IMR-90 (cell line): Measurements from ENCODE around the gene KAZN. TPM values are rescaled to one million over a fixed set of nuclear protein-coding genes. Genes with fewer than 3 reads are reported as not detected.

Experiments
- ATAC-seq: fragments of 200-7000 bp; cut with Tn5 transposase; 2 replicates; pipeline ENCODE4 v1.9.1; 2020; ENCODE audit warnings: low read depth, mild to moderate bottlenecking, moderate library complexity
- BruUV-seq: library from RNA; stranded (reverse); fragments of 400-500 nt; replicated peaks from 2 replicates; lab custom pipeline; 2021; lab: Mats Ljungman, UMichigan
- CTCF ChIA-PET: fragments of 300-600 bp; formaldehyde crosslinking; extraction: SDS; loops from one replicate; lab custom pipeline; 2021; ENCODE audit warnings: antibody characterized with exemption; lab: Yijun Ruan, JAX
- POLR2A ChIA-PET: fragments of 300-600 bp; sonication (Branson Sonifier 250); formaldehyde crosslinking; loops from one replicate; lab custom pipeline; 2022; ENCODE audit warnings: antibody characterized with exemption; ENCODE audit not compliant: unreplicated experiment; lab: Charles Lee
- DNase-seq: peaks from one replicate; pipeline ENCODE4 v3.0.0; 2013
- H2AFZ ChIP-seq: replicated peaks from 2 replicates; pipeline ENCODE3; 2013; ENCODE audit warnings: low read length, mild to moderate bottlenecking; ENCODE audit not compliant: poor library complexity
- H2AK5ac ChIP-seq: 2 replicates; pipeline ENCODE4 v1.6.1; 2013; ENCODE audit warnings: low read depth, low read length, inconsistent platforms
- H2AK9ac ChIP-seq: replicated peaks from 2 replicates; pipeline ENCODE3; 2013; ENCODE audit warnings: mild to moderate bottlenecking, low read depth, low read length, moderate library complexity; ENCODE audit not compliant: poor library complexity
- H2BK120ac ChIP-seq: 2 replicates; pipeline ENCODE4 v1.6.1; 2013; ENCODE audit warnings: low read depth, low read length, inconsistent platforms
- H2BK15ac ChIP-seq: 3 replicates; pipeline ENCODE4 v1.6.1; 2013; ENCODE audit warnings: low read depth, low read length, inconsistent platforms
- H2BK20ac ChIP-seq: 2 replicates; pipeline ENCODE4 v1.6.1; 2013; ENCODE audit warnings: low read depth, mild to moderate bottlenecking, inconsistent platforms, low read length, moderate library complexity
- H2BK5ac ChIP-seq: 2 replicates; pipeline ENCODE4 v1.6.1; 2013; ENCODE audit warnings: mild to moderate bottlenecking, low read depth, low read length, inconsistent platforms; ENCODE audit not compliant: poor library complexity, severe bottlenecking
- H3K14ac ChIP-seq: replicated peaks from 2 replicates; pipeline ENCODE4 v1.6.1; 2013; ENCODE audit warnings: low read depth, low read length, inconsistent platforms
- H3K18ac ChIP-seq: 2 replicates; pipeline ENCODE4 v1.6.1; 2013; ENCODE audit warnings: low read depth, low read length, control low read depth
- H3K23ac ChIP-seq: 2 replicates; pipeline ENCODE4 v1.6.1; 2013; ENCODE audit warnings: low read depth, low read length, inconsistent platforms
- H3K27ac ChIP-seq: 2 replicates; pipeline ENCODE4 v1.5.1; 2013; ENCODE audit warnings: mild to moderate bottlenecking, control low read depth, low read length; ENCODE audit not compliant: insufficient read depth
- H3K27me3 ChIP-seq: 2 replicates; pipeline ENCODE4 v1.6.1; 2013; ENCODE audit warnings: low read length; ENCODE audit not compliant: control insufficient read depth, insufficient read depth
- H3K36me3 ChIP-seq: 2 replicates; pipeline ENCODE4 v1.6.1; 2013; ENCODE audit warnings: low read length, mixed read lengths; ENCODE audit not compliant: control insufficient read depth, insufficient read depth
- H3K4ac ChIP-seq: 2 replicates; pipeline ENCODE4 v1.6.1; 2013; ENCODE audit warnings: low read depth, low read length, inconsistent platforms
- H3K4me1 ChIP-seq: 2 replicates; pipeline ENCODE4 v1.6.1; 2013; ENCODE audit warnings: low read length, mixed read lengths; ENCODE audit not compliant: control insufficient read depth, insufficient read depth
- H3K4me2 ChIP-seq: 2 replicates; pipeline ENCODE4 v1.6.1; 2013; ENCODE audit warnings: low read depth, mild to moderate bottlenecking, control low read depth, low read length, moderate library complexity
- H3K4me3 ChIP-seq: 2 replicates; pipeline ENCODE4 v1.5.1; 2013; ENCODE audit warnings: low read depth, mild to moderate bottlenecking, control low read depth, low read length, moderate library complexity; ENCODE audit not compliant: insufficient read depth
- H3K56ac ChIP-seq: 2 replicates; pipeline ENCODE4 v1.6.1; 2013; ENCODE audit warnings: low read length, inconsistent platforms; ENCODE audit not compliant: insufficient read depth; ENCODE audit errors: extremely low read depth
- H3K79me1 ChIP-seq, 2 experiments: 2 replicates each; pipeline ENCODE4 v1.6.1; 2013; ENCODE audit warnings: low read length in 2 of 2, inconsistent platforms in 1 of 2, low read depth in 1 of 2
- H3K9ac ChIP-seq: 2 replicates; pipeline ENCODE4 v1.6.1; 2013; ENCODE audit warnings: low read depth, low read length, control low read depth
- H3K9me1 ChIP-seq: 2 replicates; pipeline ENCODE4 v1.6.1; 2013; ENCODE audit warnings: low read length, inconsistent platforms; ENCODE audit not compliant: insufficient read depth
- H3K9me3 ChIP-seq: 2 replicates; pipeline ENCODE4 v1.6.1; 2013; ENCODE audit warnings: low read length; ENCODE audit not compliant: control insufficient read depth, insufficient read depth
- H4K20me1 ChIP-seq: 2 replicates; pipeline ENCODE4 v1.6.1; 2013; ENCODE audit warnings: low read length, inconsistent platforms; ENCODE audit not compliant: insufficient read depth
- H4K5ac ChIP-seq: 2 replicates; pipeline ENCODE4 v1.6.1; 2013; ENCODE audit warnings: mild to moderate bottlenecking, low read depth, low read length, control low read depth
- H4K8ac ChIP-seq, 2 experiments: 2 replicates each; pipeline ENCODE4 v1.6.1; 2013; ENCODE audit warnings: low read depth in 2 of 2, low read length in 2 of 2, control low read depth in 1 of 2, inconsistent platforms in 1 of 2
- H4K91ac ChIP-seq: 2 replicates; pipeline ENCODE4 v1.6.1; 2013; ENCODE audit warnings: low read depth, low read length, inconsistent platforms; ENCODE audit not compliant: insufficient read depth
- BHLHE40 ChIP-seq: fragments of 150-350 bp; IDR thresholded peaks from 2 replicates; pipeline ENCODE4 v1.6.1; 2016; ENCODE audit warnings: mild to moderate bottlenecking, low read depth, low read length
- FOS ChIP-seq: fragments of 150-350 bp; IDR thresholded peaks from 2 replicates; pipeline ENCODE4 v1.6.1; 2016; ENCODE audit warnings: low read depth, low read length
- MAFK ChIP-seq: IDR thresholded peaks from 2 replicates; pipeline ENCODE4 v1.6.1; 2012; ENCODE audit warnings: low read depth, low read length, improper control_type of control experiment
- MAZ ChIP-seq: IDR thresholded peaks from 2 replicates; pipeline ENCODE4 v1.6.1; 2012; ENCODE audit warnings: low read depth, mild to moderate bottlenecking, low read length, improper control_type of control experiment, moderate library complexity, borderline replicate concordance
- MXI1 ChIP-seq: IDR thresholded peaks from 2 replicates; pipeline ENCODE4 v1.6.1; 2012; ENCODE audit warnings: low read depth, mild to moderate bottlenecking, low read length, moderate library complexity, borderline replicate concordance
- NFE2L2 ChIP-seq: fragments of 150-350 bp; IDR thresholded peaks from 2 replicates; pipeline ENCODE4 v1.6.1; 2016; ENCODE audit warnings: low read depth, mild to moderate bottlenecking, low read length
- POLR2A ChIP-seq: IDR thresholded peaks from 2 replicates; pipeline ENCODE4 v1.6.1; 2012; ENCODE audit warnings: mild to moderate bottlenecking, low read depth, low read length
- RCOR1 ChIP-seq: IDR thresholded peaks from 2 replicates; pipeline ENCODE4 v1.6.1; 2012; ENCODE audit warnings: mild to moderate bottlenecking, low read length, improper control_type of control experiment; ENCODE audit not compliant: insufficient replicate concordance
- RFX5 ChIP-seq: IDR thresholded peaks from 2 replicates; pipeline ENCODE4 v1.8.0; 2012; ENCODE audit warnings: low read depth, mild to moderate bottlenecking, low read length, moderate library complexity
- WGBS, 2 experiments: methylation state at CpG; one replicate each; pipeline versions ENCODE4 v1.1.5 to v1.1.7; 2013; ENCODE audit warnings: missing lambda C conversion rate in 2 of 2; ENCODE audit not compliant: insufficient read length in 1 of 2; ENCODE audit errors: extremely low coverage in 2 of 2; 5-methylcytosine and 5-hydroxymethylcytosine counted together
- dilution Hi-C: fragments of 300-500 bp; cut with HindIII; formaldehyde crosslinking; loops from one replicate; pipeline ENCODE4 v1.14.3; 2018; ENCODE audit warnings: low sequenced_read_pairs; ENCODE audit not compliant: unreplicated experiment
- in situ Hi-C: fragments of 300-500 bp; cut with MboI; formaldehyde crosslinking; loops from 3 replicates; pipeline ENCODE4 v1.14.3; 2019; ENCODE audit warnings: low sequenced_read_pairs, inconsistent platforms, mixed read lengths
- intact Hi-C: fragments of 100-400 bp; cut with micrococcal nuclease; formaldehyde crosslinking; loops from 2 replicates; pipeline ENCODE4 v1.10.0; 2022
- polyA plus RNA-seq, 3 experiments: library from polyadenylated mRNA; depleted of rRNA; stranded (reverse); fragments of >200 nt; gene quantifications; 2 replicates each; pipeline ENCODE4 v1.2.3, GENCODE V29; 2012; ENCODE audit warnings: low replicate concordance in 1 of 3
- total RNA-seq: library from RNA; depleted of rRNA; stranded (reverse); fragments of >200 nt; gene quantifications from 2 replicates; pipeline ENCODE4 v1.2.3, GENCODE V29; 2012
- TF ChIP-seq, protein P1 (sequence below): conservative IDR thresholded peaks from 2 replicates; pipeline ENCODE4 v1.5.1; 2012; ENCODE audit warnings: mild to moderate bottlenecking, low read depth, low read length, improper control_type of control experiment
- TF ChIP-seq, protein P2 (sequence below): fragments of 150-350 bp; IDR thresholded peaks from 2 replicates; pipeline ENCODE4 v1.6.1; 2016; ENCODE audit warnings: low read depth, mild to moderate bottlenecking, low read length, moderate library complexity, borderline replicate concordance
- TF ChIP-seq, protein P3 (sequence below): fragments of 150-350 bp; IDR thresholded peaks from 2 replicates; pipeline ENCODE4 v1.6.1; 2017; ENCODE audit warnings: mild to moderate bottlenecking, antibody characterized with exemption, low read length, low read depth

Gene KAZN
- total and polyA plus RNA-seq, 2 of the 4 experiments (the other 2 are of a cell fraction): 5.2 to 10.5 TPM

- H4K91ac ChIP-seq: no peak overlapping the region
- no peak overlapping the region for H2BK5ac ChIP-seq
- no peak overlapping the region for H3K14ac ChIP-seq
- no peak overlapping the region for H3K18ac ChIP-seq
- peaks cover 3% of the 10 kb centered on the region; the same call in 1 of the 2 replicates for H4K20me1 ChIP-seq
- ChIA-PET POLR2A (no interaction called here), CTCF (interaction anchor here (1.3 kb wide), 1 partner anchor 124 kb away, joined by 3 read pairs; no protein-coding TSS in a partner anchor)
- no peak overlapping the region for H2AK9ac ChIP-seq
- H2AFZ ChIP-seq: no peak overlapping the region
- no peaks in the 10 kb centered on the region; the same call in 1 of the 2 replicates for H3K4me1 ChIP-seq
- no peak overlapping the region for H3K56ac ChIP-seq
- H2AK5ac ChIP-seq: no peak overlapping the region
- 0 out of 2 replicates have a peak, but pooled peaks cover 5% of the 10 kb centered on the region for H3K27me3 ChIP-seq
- no peak overlapping the region for H3K9ac ChIP-seq
- H4K5ac ChIP-seq: no peak overlapping the region
- H3K4me3 ChIP-seq: no peak overlapping the region
- BruUV-seq: no TSS peak
- H3K27ac ChIP-seq: no peak overlapping the region
- H3K23ac ChIP-seq: no peak overlapping the region
- no peaks in the 10 kb centered on the region for H3K36me3 ChIP-seq
- no peak overlapping the region for H2BK15ac ChIP-seq
- no peak for TF ChIP-seq RCOR1
- no peak for TF ChIP-seq BHLHE40
- no peak for TF ChIP-seq MAZ
- no peak for TF ChIP-seq NFE2L2
- TF ChIP-seq, protein P1, sequence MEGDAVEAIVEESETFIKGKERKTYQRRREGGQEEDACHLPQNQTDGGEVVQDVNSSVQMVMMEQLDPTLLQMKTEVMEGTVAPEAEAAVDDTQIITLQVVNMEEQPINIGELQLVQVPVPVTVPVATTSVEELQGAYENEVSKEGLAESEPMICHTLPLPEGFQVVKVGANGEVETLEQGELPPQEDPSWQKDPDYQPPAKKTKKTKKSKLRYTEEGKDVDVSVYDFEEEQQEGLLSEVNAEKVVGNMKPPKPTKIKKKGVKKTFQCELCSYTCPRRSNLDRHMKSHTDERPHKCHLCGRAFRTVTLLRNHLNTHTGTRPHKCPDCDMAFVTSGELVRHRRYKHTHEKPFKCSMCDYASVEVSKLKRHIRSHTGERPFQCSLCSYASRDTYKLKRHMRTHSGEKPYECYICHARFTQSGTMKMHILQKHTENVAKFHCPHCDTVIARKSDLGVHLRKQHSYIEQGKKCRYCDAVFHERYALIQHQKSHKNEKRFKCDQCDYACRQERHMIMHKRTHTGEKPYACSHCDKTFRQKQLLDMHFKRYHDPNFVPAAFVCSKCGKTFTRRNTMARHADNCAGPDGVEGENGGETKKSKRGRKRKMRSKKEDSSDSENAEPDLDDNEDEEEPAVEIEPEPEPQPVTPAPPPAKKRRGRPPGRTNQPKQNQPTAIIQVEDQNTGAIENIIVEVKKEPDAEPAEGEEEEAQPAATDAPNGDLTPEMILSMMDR: no peak
- TF ChIP-seq MXI1: no peak
- TF ChIP-seq, protein P2, sequence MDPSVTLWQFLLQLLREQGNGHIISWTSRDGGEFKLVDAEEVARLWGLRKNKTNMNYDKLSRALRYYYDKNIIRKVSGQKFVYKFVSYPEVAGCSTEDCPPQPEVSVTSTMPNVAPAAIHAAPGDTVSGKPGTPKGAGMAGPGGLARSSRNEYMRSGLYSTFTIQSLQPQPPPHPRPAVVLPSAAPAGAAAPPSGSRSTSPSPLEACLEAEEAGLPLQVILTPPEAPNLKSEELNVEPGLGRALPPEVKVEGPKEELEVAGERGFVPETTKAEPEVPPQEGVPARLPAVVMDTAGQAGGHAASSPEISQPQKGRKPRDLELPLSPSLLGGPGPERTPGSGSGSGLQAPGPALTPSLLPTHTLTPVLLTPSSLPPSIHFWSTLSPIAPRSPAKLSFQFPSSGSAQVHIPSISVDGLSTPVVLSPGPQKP: no peak
- TF ChIP-seq, protein P3, sequence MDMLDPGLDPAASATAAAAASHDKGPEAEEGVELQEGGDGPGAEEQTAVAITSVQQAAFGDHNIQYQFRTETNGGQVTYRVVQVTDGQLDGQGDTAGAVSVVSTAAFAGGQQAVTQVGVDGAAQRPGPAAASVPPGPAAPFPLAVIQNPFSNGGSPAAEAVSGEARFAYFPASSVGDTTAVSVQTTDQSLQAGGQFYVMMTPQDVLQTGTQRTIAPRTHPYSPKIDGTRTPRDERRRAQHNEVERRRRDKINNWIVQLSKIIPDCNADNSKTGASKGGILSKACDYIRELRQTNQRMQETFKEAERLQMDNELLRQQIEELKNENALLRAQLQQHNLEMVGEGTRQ: no peak
- TF ChIP-seq RFX5: no peak
- no peak for TF ChIP-seq FOS
- no peak for TF ChIP-seq MAFK
- no peak for TF ChIP-seq POLR2A
- no peak overlapping the region for H3K4me2 ChIP-seq
- ATAC-seq: no peak
- 87% methylated on average over 3 of the region's 9 CpGs; no CpG with 5 or more reads in 1 of the 2 experiments for WGBS, 2 experiments
- in situ Hi-C loops (no loop called here), dilution Hi-C loops (no loop called here), intact Hi-C loops (no loop called here)
- no peak overlapping the region for H2BK120ac ChIP-seq
- no peak overlapping the region for H3K4ac ChIP-seq
- H2BK20ac ChIP-seq: no peak overlapping the region
- H4K8ac ChIP-seq: no peak overlapping the region
- peaks cover 3% of the 10 kb centered on the region; the same call in 1 of the 2 replicates for H3K9me3 ChIP-seq
- H3K9me1 ChIP-seq: no peaks in the 10 kb centered on the region
- DNase-seq: no peak
- H3K79me1 ChIP-seq: no peaks in the 10 kb centered on the region
Observed at GRCh38 chr1:15148475-15148874, 550.0 kb downstream of the KAZN start.
